Ovary (tissue), 3 donors: ENCODE results near the gene DHODH.

Experiments
- POLR2A ChIP-seq: fragments of 450-650 bp; IDR thresholded peaks from one replicate; pipeline ENCODE4 v1.6.1; 2017; ENCODE audit warnings: antibody characterized with exemption, mild to moderate bottlenecking, moderate library complexity
- TF ChIP-seq, protein P1 (sequence below), 3 donors: fragments of 450-650 bp in 2 of 3; fragments of 200-600 bp in 1 of 3; IDR thresholded peaks; one replicate each; pipeline versions ENCODE4 v1.5.1 to v1.8.0; 2016 to 2022; ENCODE audit warnings: antibody characterized with exemption in 3 of 3, mild to moderate bottlenecking in 1 of 3
- donor health status: DM: no; HTN: no; CAD: no.

DNA sequence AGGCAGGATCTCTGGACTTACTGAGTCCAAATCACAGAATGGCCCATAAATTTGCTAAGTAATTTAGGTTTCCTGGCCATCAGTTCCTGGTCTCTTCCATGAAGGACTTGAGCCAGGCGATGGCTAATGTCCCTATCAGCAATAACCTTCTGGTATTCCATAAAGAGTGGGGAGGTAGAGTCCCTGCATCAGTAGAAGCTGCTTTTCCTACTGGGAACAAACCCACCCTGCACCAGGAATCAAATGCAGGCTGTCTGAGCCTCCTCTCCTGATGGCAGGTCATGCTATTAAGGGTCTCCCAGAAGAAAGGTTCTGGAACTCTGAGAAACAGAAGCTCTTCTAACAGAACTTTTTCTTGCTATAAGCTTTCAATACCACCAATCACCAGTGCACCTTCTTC lies 53.0 kb downstream of the DHODH start:
- TF ChIP-seq, protein P1, sequence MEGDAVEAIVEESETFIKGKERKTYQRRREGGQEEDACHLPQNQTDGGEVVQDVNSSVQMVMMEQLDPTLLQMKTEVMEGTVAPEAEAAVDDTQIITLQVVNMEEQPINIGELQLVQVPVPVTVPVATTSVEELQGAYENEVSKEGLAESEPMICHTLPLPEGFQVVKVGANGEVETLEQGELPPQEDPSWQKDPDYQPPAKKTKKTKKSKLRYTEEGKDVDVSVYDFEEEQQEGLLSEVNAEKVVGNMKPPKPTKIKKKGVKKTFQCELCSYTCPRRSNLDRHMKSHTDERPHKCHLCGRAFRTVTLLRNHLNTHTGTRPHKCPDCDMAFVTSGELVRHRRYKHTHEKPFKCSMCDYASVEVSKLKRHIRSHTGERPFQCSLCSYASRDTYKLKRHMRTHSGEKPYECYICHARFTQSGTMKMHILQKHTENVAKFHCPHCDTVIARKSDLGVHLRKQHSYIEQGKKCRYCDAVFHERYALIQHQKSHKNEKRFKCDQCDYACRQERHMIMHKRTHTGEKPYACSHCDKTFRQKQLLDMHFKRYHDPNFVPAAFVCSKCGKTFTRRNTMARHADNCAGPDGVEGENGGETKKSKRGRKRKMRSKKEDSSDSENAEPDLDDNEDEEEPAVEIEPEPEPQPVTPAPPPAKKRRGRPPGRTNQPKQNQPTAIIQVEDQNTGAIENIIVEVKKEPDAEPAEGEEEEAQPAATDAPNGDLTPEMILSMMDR (IDR thresholded peaks at IDR 0.05) = no peak
- TF ChIP-seq POLR2A = no peak
